GM19238 (cell line): ENCODE measurements around the gene VKORC1.
A peak's percentile ranks its signal among the peaks of the same experiment; 100 is the strongest.
"Not testable (repeated sequence)": the region's sequence is repeated elsewhere in the genome, so short reads cannot be mapped to it uniquely, and the experiment has no call there.

ENCODE experiments used
- DNase-seq: peaks from one replicate; pipeline ENCODE4 v3.0.0; 2011; ENCODE audit warnings: low spot score; ENCODE audit not compliant: insufficient read length

The VKORC1 gene

DNA sequence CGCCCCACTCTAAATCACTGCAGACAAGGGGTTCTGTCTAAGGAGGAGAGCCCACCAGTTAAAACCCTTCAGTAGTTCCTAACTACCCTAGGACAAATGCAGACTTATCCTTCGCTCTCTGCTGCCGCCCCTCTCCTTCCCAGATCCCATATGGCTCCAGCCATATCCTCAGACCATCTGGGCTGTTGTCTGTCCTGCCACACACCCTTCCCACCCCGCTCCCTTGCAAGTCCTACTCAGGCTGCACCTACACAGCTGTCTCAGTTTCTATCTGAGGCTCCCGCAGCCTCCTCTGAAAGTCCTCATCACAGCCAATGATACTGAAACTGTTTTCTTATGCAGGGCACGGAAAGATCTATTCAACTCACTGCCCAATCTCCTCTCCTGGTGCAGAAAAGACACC, 12.9 kb upstream of the VKORC1 start:
- DNase-seq: peak; percentile 71

DNA sequence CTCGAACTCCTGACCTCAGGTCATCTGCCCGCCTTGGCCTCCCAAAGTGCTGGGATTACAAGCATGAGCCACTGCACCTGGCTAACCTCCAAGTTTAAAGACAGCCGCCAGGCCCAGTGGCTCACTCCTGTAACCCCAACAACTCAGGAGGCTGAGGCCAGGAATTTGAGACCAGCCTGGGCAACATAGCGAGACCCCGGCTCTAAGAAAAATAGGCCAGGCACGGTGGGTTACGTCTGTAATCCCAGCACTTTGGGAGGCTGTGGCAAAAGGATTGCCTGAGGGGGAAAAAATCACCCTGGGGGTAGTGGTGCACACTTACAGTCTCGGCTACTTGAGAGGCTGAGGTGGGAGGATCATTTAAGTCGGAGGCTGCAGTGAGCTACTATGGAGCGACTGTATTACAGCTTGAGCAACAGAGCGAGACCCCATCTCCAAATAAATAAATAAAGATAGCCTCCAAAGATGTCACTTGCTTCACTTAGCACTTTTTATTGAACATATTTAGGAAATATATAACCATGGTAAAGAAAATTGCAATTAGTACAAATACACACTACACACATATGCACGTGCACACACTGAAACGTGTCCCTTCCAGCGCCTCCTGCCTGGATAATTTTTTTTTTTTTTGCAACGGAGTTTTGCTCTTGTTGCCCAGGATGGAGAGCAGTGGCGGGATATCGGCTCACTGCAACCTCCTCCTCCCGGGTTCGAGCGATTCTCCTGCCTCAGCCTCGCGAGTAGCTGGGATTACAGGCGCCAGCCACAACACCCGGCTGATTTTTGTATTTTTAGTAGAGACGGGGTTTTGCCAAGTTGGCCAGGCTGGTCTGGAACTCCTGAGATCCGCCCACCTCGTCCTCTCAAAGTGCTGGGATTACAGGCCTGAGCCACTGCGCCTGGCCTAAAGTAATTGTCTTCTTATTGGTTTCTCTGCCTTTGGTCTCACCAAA, 12.2 kb upstream of the VKORC1 start:
- no peak for DNase-seq

DNA sequence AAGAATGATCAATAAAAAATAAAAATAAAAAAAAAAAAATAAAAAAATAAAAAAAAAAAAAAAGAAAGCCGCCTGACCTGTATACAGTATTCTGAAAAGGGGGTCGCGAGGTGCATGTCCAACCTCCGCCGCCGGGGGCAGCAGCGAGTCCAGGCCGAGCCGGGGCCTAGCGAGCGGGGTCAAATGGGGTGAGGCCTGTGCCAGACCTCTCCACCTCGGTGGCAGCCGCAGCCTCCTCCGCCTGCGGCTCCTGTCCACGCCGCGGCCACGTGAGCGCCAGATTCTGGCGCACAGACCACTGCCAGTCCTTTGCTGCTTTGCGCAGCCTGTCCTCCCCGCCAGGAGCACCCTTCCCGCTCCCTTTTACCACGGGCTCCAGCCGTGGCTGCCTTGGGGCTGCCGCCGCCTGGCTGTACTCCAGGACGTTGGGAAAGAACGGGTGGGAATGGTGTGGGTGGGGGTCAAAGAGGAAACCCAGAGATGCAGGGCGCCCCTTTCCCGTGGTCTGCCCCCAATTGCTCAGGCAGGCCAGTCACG, 11.1 kb upstream of the VKORC1 start:
- peak; percentile 85 for DNase-seq

DNA sequence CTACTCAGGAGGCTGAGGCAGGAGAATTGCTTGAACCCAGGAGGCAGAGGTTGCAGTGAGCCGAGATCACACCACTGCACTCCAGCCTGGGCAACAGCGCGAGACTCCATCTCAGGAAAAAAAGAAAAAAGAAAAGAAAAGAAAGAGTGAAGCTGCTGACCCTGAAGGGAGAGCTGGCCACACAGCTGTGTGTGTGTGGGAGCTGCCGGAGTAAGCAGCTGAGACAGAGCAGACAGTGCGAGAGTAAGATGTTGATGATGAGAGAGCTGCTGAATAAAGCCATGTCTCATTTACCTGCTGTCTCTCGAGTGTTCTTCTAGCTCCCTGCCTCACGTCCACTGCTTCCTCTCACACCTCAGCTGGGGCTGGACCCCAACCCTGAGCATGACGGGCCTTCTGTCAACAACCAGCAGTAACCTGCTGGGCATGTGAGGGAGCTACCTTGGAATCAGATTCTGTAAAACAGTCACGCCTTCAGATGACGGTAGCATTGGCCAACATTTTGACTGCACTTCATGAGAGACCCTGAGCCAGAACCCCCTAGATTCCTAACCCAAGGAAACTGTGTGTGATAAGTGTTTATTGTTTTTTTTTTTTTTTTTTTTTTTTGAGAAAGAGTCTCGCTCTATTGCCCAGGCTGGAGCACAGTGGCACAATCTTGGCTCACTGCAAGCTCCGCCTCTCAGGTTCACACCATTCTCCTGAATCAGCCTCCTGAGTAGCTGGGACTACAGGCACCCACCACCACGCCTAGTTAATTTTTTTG, 6.5 kb upstream of the VKORC1 start:
- not testable (repeated sequence) for DNase-seq

DNA sequence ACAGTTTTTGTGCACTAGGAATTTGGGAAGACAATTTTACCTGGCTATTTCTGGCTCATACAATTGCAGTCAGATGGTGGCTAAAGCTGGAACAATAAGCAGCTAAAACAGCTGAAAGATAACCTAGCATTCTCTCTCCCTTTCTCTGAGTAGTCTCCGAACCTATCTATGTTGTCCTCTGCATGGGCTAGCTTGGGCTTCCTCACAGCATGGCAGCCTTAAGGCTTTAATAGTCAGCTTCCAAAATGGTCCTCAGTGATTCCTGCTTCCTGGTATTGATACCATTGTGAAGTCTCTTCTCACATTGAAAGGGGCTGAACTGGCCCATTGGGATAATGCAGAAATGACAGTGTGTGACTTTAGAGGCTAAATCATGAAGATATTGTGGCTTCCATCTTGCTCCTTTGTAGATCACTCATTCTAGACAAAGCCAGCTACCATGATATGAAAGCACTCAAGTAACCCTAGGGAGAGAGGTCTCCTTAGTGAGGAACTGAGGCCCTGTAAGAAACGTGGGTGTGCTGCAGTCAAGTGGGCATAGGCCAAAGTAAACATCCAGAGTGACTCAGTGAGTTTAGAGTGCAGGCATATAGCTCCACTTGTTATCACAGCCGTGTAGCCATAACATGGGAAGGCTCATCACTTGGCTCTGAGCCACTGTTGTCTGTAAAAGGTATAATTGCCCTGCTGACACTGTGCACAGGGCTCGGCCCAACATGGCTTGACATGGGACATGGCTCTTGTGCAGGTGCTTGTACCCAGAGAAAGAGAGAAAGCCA, 5.5 kb upstream of the VKORC1 start:
- no peak for DNase-seq

DNA sequence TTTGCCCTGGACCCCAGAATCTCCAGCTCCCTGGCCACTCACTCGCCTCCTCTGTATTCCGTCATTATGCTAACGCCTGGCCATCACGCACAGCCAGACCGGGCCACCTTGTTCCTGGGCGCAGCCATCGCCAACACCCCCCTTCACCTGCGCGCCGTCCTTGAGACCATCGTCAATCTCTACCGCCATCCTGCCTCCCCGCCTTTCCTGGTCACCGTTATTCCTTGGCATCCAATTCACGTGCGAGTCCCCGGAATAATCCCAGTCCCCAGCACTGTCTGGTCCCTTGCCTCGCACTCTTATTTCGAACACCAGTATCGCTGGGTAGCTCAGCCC, 541 bp downstream of the VKORC1 start:
- no peak for DNase-seq

DNA sequence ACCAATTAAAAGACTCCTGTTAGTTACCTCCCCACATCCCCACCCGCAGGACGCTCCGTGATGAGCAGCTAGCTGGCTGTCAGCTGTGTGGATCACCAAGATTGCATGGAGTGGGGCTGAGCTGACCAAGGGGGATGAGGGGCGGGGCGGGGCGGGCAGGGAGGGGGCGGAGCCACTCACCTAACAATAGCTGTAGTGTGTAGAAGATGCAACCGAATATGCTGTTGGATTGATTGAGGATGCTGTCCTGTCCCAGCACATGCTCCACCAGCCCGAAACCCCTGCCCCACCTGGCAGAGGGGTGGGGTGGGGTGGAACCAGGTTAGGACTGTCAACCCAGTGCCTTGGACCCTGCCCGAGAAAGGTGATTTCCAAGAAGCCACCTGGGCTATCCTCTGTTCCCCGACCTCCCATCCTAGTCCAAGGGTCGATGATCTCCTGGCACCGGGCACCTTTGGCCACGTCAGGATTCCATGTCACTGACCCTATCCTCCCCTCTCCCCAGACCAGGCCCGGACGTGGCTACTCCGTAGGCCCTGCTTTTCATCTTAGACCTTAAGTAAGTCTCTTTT, 1.4 kb downstream of the VKORC1 start:
- no peak for DNase-seq

DNA sequence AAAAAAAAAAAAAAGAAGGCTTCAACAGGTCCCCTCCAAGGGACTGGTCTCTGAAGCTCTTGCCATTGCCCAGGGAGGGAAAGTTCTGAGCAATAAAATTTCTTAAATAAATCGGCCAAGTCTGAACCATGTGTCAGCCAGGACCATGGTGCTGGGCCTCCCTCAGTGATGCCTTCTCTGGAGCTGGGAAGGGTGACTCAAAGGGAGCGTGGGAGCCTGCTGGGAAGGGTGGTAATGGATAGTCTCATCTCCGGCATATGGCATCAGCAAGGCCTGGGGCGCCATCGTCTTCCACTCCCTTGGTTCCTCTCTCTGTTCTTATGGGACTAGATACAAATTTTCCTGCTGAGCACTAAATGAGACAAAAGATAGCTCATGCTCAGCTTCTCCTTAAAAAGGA, 2.3 kb downstream of the VKORC1 start:
- no peak for DNase-seq

DNA sequence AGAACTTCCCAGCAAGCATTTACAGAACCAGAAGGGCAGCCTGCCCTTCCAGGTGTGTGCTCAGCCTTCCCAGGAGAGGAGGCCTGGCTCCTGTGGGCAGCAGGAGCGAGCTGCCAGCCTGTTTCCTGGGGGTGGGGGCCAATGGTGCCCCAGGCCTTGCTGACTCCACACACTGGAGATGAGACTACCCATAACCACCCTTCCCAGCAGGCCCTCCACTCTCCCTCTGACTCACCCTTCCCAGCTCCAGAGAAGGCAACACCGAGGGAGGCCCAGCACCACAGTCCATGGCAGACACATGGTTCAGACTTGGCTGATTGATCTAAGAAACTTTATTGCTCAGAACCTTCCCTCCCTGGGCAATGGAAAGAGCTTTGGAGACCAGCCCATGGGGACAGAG, 4.1 kb downstream of the VKORC1 start:
- no peak for DNase-seq

DNA sequence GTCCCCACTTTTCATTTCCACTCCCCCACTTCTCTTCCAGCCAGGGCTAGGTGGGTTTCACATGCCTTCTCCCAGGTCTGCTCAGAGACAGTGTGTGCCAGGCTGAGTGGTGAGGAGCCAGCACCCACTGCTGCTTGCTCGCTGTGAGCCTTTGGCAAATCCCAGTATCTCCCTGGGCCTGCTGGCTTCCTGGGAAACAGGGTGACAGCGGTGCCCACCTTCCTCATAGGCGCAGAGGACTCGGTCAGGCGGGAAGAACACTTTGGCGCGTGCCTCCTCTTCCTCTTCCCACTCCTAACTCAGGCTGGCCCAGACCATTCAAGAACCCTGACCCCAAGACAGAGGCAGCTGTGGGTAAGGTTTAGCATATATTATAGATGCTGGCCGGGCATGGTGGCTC, 5.4 kb downstream of the VKORC1 start:
- DNase-seq: no peak

DNA sequence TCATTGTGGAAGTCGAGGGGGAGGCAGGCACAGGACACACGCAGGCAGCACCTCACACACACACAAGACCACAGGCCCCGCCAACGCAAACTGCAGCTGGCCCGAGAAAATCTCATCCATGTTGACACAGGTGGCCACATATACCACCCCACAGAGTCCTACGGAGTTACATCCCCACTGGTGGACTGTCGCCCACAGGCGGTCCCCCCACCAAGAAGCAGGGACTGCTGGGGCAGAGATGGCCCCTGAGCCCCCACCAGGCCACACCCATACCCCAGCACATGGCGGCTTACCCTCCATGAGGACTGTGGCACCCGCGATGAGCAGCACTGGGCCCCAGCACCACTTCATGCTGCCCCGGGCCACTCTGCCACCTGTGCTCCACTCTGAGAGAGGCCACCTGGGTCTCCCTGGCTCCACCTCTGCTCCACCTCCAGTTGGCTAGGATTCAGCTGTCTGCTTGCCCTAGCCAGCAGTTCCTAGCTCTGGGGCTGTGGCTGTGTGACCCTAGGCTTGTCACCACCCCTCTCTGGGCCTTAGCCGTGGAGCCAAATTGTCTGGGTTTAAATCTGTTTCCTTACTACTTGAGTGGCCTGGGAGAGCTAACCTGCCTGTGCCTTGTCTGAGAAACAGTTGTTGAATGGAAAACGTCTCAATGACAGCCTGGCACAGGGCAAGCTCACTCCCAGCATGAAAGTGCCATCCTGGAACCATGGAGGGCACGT, 6.0 kb downstream of the VKORC1 start, which contains the start of gene PRSS53:
TSS of gene PRSS53 (minus strand) at position 485 of the 725 bp plus-strand sequence. CDS start at position 351, 134 bp downstream.
- DNase-seq: no peak

DNA sequence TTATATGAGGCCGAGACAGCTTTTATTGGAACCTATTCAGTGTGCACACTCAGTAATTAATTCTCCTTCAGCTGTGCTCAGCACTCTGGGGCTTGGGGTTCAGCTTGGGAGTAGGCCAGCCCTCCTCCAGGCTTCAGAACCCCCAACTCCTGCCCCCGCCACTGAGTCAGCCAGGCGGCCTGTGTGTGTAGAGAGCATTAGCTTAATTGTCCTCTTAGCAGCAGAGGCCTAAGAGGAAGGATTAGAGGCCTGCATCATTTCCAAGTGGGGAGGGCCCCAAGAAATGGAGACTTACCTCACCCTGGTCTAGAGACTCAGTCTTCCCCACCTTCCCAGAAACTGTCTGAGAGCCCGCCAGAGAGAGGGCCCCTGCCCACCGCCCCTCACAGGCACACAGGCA, 6.6 kb downstream of the VKORC1 start:
- DNase-seq: no peak

DNA sequence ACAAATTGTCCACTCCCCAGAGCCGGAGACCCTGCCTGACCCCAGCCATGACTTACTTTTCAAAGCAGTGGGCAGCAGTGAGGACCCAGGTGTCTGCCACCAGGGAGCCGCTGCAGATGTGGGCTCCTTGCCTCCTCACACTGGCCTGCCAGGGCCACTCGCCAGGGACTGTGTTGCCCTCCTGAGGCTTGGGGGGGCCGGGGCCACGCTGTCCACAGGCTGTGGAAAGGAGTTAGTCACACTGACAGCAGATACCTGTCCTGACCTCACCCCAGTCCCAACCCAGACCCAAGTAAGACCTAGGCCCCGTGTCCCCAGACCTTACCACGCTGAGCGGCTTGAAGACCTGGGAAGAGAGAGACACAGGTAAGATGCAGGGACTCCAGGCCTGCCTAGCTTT, 7.1 kb downstream of the VKORC1 start:
- no peak for DNase-seq

DNA sequence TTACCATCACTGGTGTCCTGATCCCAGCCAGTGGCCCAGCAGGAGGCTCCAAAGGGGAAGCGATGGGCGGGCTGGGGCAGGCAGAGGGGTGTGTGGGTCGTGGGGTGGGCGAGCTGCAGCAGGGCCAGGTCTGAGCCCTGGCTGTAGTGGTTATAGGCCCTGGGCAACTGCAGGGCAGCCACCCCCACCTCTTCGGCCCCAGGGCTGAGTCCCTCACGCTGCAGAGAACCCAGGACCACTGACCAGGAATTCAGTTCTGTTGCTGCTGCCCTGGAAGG, 8.0 kb downstream of the VKORC1 start:
- DNase-seq: no peak

DNA sequence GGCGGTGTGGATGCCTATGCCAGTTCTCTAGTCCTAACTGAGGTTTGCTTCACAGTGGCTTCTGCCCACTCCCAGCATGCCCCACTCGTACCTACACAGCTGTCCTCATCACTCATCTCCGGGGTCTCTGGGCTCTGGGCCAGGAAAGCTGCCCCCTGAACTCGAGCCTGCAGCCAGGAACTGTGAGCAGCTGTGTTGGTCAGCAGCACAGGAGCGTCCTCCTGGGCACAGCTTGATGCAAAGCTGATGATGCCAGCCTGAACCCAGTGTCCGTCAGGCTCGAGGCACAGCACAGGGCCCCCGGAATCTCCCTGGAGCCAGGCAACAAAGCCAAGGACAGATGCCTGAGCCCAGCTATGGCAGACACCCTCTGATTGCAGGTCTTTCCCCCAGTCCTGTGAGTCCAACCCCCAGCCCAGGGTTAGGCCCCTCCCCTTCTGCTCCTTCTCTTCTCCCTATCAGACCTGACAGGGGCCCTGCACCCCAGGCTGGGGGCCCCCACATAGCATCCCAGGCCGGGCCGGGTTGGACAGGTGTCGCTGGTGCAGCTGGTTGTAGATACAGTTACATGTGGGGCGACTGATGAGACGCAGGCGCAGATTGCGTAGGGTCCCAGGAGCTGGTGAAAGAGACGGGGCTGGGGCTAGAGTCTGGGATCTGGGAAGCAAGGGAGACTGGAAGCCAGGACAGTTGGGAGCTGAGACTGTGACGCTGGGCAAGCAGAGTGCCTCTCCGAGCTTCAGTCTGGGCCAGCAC, 8.5 kb downstream of the VKORC1 start:
- DNase-seq: no peak

DNA sequence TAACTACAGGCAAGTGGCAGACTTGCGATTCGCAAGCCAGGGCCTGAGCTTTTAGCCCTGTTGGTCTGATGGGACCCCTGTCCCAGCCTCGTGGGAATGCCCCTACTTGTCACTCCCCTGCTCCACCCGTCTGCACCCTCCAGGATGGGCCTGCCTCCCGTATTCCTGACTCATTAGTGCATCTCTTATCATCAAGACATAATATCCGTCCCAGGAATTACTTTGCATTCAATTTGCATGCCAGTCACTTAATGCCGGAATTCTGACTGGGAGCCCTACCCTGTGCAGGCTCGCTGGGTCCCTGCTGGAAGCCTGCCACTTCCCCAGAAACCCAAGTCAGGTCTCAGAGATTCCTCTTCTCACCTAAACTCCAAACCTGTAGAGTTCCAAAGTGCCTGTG, 9.2 kb downstream of the VKORC1 start:
- no peak for DNase-seq

DNA sequence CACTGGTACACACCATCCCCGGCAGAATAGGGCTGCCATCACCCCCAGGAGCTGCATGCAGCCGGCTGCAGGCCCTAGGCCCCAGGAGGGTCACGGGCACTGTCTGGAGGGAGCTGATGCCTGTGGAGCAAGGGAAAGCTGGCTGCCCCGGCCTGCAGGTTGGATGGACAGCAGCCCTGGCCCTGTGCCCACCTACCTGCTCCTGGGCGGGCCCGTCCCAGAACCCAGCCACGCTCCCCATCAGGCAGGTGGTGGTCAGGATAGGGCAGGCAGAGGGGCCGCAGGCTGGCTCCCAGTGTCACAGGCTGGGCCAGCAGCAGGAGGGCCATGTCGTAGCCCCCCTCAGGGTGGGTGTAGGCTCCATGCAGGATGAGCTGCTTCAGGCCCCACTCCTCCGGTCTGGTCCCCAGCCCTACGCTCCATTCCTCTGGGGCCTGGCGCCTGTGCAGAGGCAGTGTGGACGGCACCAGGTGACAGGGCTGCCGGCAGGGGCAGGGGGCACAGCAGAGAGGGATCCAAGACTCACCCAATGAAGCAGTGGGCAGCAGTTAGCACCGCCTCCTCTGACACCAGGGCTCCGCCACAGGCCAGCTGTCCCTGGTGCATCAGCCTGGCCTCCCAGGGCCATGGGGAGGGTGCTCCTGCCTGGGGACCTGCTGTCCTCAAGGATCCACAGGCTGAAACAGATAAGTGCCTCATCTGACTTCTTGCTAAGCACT, 9.9 kb downstream of the VKORC1 start:
- no peak for DNase-seq

DNA sequence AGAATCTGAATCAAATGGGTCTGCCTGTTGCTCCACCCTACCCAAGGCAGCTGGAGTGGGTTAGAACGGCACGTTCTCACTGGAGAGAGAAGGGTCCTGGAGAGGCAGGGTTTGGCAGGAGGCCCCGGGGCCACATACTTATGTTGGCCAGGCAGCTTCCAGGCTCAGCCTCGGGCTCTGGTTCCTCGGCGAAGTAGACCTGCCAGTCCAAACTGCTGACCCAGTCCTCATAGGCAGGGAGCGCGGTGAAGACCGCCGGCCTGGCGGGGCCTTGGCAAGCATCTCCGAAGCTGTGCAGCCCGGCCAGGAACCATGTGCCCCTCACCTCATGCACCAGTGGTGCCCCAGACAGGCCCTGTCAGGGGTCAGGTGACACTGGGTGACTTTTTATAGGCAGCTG, 10.6 kb downstream of the VKORC1 start:
- no peak for DNase-seq

DNA sequence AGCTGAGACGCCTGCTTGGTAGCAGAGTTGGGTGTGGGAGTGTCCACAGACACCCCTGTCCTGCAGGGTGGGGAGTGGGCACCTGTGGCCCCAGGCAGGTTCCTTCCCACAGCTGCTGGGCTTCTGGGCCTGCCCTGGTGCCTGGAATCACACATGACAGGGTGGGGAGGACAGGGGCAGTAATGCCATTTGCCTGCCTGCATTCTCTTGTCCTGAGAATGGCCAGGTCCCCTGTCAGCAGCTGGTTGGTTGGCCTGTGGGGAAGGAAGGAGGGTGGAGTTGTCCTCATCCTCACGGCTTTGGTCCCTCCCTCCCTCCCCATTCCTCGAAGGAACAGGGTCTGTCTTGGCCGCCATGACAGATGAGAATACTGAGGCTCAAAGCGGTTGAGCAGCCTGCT, 11.0 kb downstream of the VKORC1 start:
- DNase-seq: no peak
